Tongue (tissue), 2 donors: Measurements from ENCODE around the gene YWHAH. TPM values are rescaled to one million over a fixed set of nuclear protein-coding genes. Genes with fewer than 3 reads are reported as not detected.
A peak's percentile ranks its signal among the peaks of the same experiment; 100 is the strongest.
"Not testable (repeated sequence)": the region's sequence is repeated elsewhere in the genome, so short reads cannot be mapped to it uniquely, and the experiment has no call there.

Source experiments
- DNase-seq: peaks from one replicate; pipeline ENCODE4 v3.0.0-alpha.2; 2015
- total RNA-seq: library from RNA; depleted of rRNA; stranded (reverse); fragments of >200 nt; gene quantifications from one replicate; pipeline ENCODE4 v1.2.3, GENCODE V29; 2014

Gene YWHAH
- total RNA-seq, 1 donor from 2014 or later: 84.2 TPM

GRCh38 chr22:31951194-31952093, 7.1 kb downstream of the YWHAH start:
- no peak for DNase-seq

GRCh38 chr22:31952094-31952401, 7.7 kb downstream of the YWHAH start:
- no peak for DNase-seq

- DNase-seq: no peak
These were observed 8.1 kb downstream of the YWHAH start for GRCh38 chr22:31952472-31952871.

- DNase-seq: no peak
These were observed 8.9 kb downstream of the YWHAH start for GRCh38 chr22:31953261-31953660.

- no peak for DNase-seq
These were observed 10.5 kb downstream of the YWHAH start for GRCh38 chr22:31954535-31955523.

GRCh38 chr22:31956360-31956759, 12.0 kb downstream of the YWHAH start:
- no peak for DNase-seq

- DNase-seq: no peak
These were observed 13.7 kb downstream of the YWHAH start for GRCh38 chr22:31957970-31958594.

GRCh38 chr22:31958625-31959239, 14.4 kb downstream of the YWHAH start:
- no peak for DNase-seq

GRCh38 chr22:31960767-31961166, 16.4 kb downstream of the YWHAH start:
- DNase-seq: no peak

GRCh38 chr22:31962387-31963125, 18.2 kb downstream of the YWHAH start:
- no peak for DNase-seq

- no peak for DNase-seq
These were observed 23.7 kb downstream of the YWHAH start for GRCh38 chr22:31968022-31968421.

GRCh38 chr22:31969789-31970489, 25.6 kb downstream of the YWHAH start:
- DNase-seq: peak; percentile 76

GRCh38 chr22:31970490-31971444, 26.4 kb downstream of the YWHAH start:
- DNase-seq: peak; percentile 81

- peak; percentile 20 for DNase-seq
These were observed 27.8 kb downstream of the YWHAH start for GRCh38 chr22:31972180-31972579.

- DNase-seq: no peak
These were observed 29.4 kb downstream of the YWHAH start for GRCh38 chr22:31973739-31974138.

GRCh38 chr22:31977141-31977841, 33.0 kb downstream of the YWHAH start:
- DNase-seq: peak; percentile 82

GRCh38 chr22:31977939-31978338, 33.6 kb downstream of the YWHAH start:
- DNase-seq: no peak

GRCh38 chr22:31980628-31981027, 36.3 kb downstream of the YWHAH start:
- no peak for DNase-seq

GRCh38 chr22:31981976-31982375, 37.6 kb downstream of the YWHAH start:
- not testable (repeated sequence) for DNase-seq
